PC-3 (cell line): ENCODE data around the gene UBE2E2.

ENCODE experiments used
- EZH2phosphoT487 ChIP-seq: fragments of 300-600 bp; sonication (generic); IDR thresholded peaks from 2 replicates; pipeline ENCODE4 v1.6.1; 2018; ENCODE audit warnings: mild to moderate bottlenecking, antibody characterized with exemption, low read length, borderline replicate concordance
- TF ChIP-seq, protein P1 (sequence below): fragments of 300-600 bp; sonication (generic); conservative IDR thresholded peaks from 2 replicates; pipeline ENCODE4 v1.5.1; 2017; ENCODE audit warnings: antibody characterized with exemption, low read depth, mild to moderate bottlenecking, low read length

DNA sequence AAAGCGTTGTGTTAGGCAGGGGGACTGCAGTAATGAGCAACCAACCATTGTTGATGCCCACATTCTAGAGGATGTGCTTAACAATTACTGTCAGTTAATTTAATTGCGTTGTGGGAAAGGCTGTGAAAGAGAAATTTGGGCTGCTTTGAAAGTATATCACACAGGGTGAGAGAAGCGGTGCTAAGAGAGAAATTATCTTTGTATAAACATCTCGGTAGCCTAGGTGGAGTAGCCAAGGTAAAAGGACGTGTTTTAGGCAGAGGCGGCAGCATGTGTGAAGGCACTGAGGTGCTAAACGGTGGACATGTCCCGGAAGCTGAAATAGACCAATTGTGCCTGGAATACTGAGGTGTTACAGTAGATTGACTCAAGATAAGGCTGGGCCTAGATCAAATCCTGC is 71.9 kb downstream of the UBE2E2 start:
- TF ChIP-seq, protein P1, sequence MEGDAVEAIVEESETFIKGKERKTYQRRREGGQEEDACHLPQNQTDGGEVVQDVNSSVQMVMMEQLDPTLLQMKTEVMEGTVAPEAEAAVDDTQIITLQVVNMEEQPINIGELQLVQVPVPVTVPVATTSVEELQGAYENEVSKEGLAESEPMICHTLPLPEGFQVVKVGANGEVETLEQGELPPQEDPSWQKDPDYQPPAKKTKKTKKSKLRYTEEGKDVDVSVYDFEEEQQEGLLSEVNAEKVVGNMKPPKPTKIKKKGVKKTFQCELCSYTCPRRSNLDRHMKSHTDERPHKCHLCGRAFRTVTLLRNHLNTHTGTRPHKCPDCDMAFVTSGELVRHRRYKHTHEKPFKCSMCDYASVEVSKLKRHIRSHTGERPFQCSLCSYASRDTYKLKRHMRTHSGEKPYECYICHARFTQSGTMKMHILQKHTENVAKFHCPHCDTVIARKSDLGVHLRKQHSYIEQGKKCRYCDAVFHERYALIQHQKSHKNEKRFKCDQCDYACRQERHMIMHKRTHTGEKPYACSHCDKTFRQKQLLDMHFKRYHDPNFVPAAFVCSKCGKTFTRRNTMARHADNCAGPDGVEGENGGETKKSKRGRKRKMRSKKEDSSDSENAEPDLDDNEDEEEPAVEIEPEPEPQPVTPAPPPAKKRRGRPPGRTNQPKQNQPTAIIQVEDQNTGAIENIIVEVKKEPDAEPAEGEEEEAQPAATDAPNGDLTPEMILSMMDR, result no peak
- no peak for TF ChIP-seq EZH2phosphoT487
